ENCODE data around the gene DDX55. TPM values are rescaled to one million over a fixed set of nuclear protein-coding genes. Genes with fewer than 3 reads are reported as not detected.

Gene DDX55
- total and polyA plus RNA-seq, 4 experiments from 2014 or later, result 19.4 to 58.7 (median 36.5) TPM

Other genes with a start within 250 kb of the DDX55 start
- gene SBNO1, start 237.3 kb upstream of the DDX55 start, total RNA-seq, result 10 to 100 TPM; 54.1 to 56.3 TPM
- 10 to 100 TPM; 26.3 to 39.9 TPM for gene SBNO1, start 237.3 kb upstream of the DDX55 start, polyA plus RNA-seq
- 10 to 100 TPM; 31.5 to 35.9 TPM for gene KMT5A, start 218.0 kb upstream of the DDX55 start, total RNA-seq
- gene KMT5A, start 218.0 kb upstream of the DDX55 start, polyA plus RNA-seq, result 1 to 10 TPM; 1.0 to 4.3 TPM
- 10 to 100 TPM; 11.6 to 11.9 TPM for gene RILPL2, start 165.4 kb upstream of the DDX55 start, total RNA-seq
- 10 to 100 TPM; 13.3 to 13.7 TPM for gene RILPL2, start 165.4 kb upstream of the DDX55 start, polyA plus RNA-seq
- 10 to 100 TPM; 44.0 to 49.5 TPM for gene SNRNP35, start 144.0 kb upstream of the DDX55 start, total RNA-seq
- 10 to 100 TPM; 39.0 to 40.4 TPM for gene SNRNP35, start 144.0 kb upstream of the DDX55 start, polyA plus RNA-seq
- gene RILPL1, start 68.4 kb upstream of the DDX55 start, total RNA-seq, result 1 to 10 TPM; 8.1 to 8.5 TPM
- gene RILPL1, start 68.4 kb upstream of the DDX55 start, polyA plus RNA-seq, result under 1 TPM in 1 of 2 donors, not detected in 1; 0.54 TPM
- gene TMED2, start 17.5 kb upstream of the DDX55 start, total RNA-seq, result 100 to 1,000 TPM; 141 to 142 TPM
- gene TMED2, start 17.5 kb upstream of the DDX55 start, polyA plus RNA-seq, result 100 to 1,000 TPM; 308 to 640 TPM
- 10 to 100 TPM; 50.3 to 51.2 TPM for gene EIF2B1, start 31.6 kb downstream of the DDX55 start, total RNA-seq
- 10 to 100 TPM; 57.7 to 87.9 TPM for gene EIF2B1, start 31.6 kb downstream of the DDX55 start, polyA plus RNA-seq
- gene GTF2H3, start 31.7 kb downstream of the DDX55 start, total RNA-seq, result 10 to 100 TPM; 18.9 to 24.6 TPM
- gene GTF2H3, start 31.7 kb downstream of the DDX55 start, polyA plus RNA-seq, result 10 to 100 TPM; 25.8 to 30.7 TPM
- gene TCTN2, start 69.0 kb downstream of the DDX55 start, total RNA-seq, result 1 to 10 TPM; 8.1 to 10.0 TPM
- 1 to 10 TPM; 1.0 to 2.3 TPM for gene TCTN2, start 69.0 kb downstream of the DDX55 start, polyA plus RNA-seq
- 10 to 100 TPM; 43.8 to 46.1 TPM for gene ATP6V0A2, start 110.3 kb downstream of the DDX55 start, total RNA-seq
- 10 to 100 TPM; 15.3 to 24.0 TPM for gene ATP6V0A2, start 110.3 kb downstream of the DDX55 start, polyA plus RNA-seq
- gene DNAH10, start 160.2 kb downstream of the DDX55 start, total RNA-seq, result under 1 TPM; 0.06 to 0.08 TPM
- gene DNAH10, start 160.2 kb downstream of the DDX55 start, polyA plus RNA-seq, result under 1 TPM in 1 of 2 donors, not detected in 1; 0.06 TPM